Measurements from ENCODE around the gene OGFR. TPM values are rescaled to one million over a fixed set of nuclear protein-coding genes. Genes with fewer than 3 reads are reported as not detected.
A peak's percentile ranks its signal among the peaks of the same experiment; 100 is the strongest.

Gene OGFR
- total and polyA plus RNA-seq, 2 experiments from 2014 or later: 9.6 to 50.6 TPM

DNA sequence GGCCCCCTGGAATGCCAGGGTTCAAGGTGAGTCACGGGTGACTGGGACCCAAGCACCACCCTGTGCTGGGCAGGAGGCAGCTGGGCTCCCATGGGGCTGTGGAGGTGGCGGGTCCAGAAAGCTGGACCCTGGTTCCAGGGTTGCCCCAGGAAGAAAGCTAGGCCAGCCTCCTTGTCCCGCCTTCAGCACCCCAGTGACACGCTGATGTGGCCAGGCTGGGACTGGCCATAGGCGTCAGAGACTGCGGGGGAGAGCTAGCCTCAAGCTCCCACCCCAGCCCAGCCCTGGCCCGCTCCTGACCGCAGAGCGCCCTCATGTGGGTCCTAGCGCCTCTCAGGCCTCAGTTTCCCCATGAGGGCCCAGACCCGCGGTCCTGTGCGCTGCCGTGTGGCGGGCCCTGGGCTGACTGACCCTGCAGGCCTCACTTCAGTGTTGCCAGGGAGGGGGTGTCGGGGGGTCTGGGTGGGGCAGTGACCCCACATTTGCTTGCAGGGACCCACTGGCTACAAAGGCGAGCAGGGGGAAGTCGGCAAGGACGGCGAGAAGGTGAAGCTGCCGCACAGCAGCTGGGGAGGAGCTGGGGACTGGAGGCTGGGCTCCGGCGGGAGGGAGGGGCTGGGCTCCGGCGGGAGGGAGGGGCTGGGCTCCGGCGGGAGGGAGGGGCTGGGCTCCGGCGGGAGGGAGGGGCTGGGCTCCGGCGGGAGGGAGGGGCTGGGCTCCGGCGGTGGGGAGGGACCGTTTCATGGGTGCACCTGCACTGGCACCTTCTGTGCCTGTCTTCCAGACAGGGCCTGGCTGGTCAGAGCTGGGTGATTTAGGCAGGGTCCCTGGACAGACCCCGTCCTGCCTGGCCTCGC, 20.1 kb downstream of the OGFR start:
- Mint-ChIP-seq H3K27ac (no peak overlapping the region), H3K9me3 (no peaks in the 10 kb centered on the region), H3K4me1 (peaks cover 5% of the 10 kb centered on the region; the same call in 2 of the 3 replicates), H3K36me3 (ENCODE audit: low read depth) (no peaks in the 10 kb centered on the region), H3K4me3 (no peak overlapping the region), H3K27me3 (ENCODE audit: insufficient read depth, low read depth, poor library complexity) (peaks cover 8% of the 10 kb centered on the region)
- peaks cover 5% of the 10 kb centered on the region; the same call in 1 of the 2 replicates for H4K20me1 ChIP-seq (replicated peaks; ENCODE audit: insufficient read depth)
- H3K9me2 ChIP-seq (ENCODE audit: insufficient read depth): no peaks in the 10 kb centered on the region
- ATAC-seq (peak; percentile 52), DNase-seq (ENCODE audit: low spot score) (peak; percentile 76)
- TF ChIP-seq STAT1 (IDR thresholded peaks at IDR 0.05; ENCODE audit: unreplicated experiment) (no peak), EZH2phosphoT487 (IDR thresholded peaks at IDR 0.05; ENCODE audit: unreplicated experiment) (no peak)
- TF ChIP-seq, protein P1, sequence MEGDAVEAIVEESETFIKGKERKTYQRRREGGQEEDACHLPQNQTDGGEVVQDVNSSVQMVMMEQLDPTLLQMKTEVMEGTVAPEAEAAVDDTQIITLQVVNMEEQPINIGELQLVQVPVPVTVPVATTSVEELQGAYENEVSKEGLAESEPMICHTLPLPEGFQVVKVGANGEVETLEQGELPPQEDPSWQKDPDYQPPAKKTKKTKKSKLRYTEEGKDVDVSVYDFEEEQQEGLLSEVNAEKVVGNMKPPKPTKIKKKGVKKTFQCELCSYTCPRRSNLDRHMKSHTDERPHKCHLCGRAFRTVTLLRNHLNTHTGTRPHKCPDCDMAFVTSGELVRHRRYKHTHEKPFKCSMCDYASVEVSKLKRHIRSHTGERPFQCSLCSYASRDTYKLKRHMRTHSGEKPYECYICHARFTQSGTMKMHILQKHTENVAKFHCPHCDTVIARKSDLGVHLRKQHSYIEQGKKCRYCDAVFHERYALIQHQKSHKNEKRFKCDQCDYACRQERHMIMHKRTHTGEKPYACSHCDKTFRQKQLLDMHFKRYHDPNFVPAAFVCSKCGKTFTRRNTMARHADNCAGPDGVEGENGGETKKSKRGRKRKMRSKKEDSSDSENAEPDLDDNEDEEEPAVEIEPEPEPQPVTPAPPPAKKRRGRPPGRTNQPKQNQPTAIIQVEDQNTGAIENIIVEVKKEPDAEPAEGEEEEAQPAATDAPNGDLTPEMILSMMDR (conservative IDR thresholded peaks at IDR 0.05; ENCODE audit: low read depth in 2 of 2): peak; percentile 13 to 42; a peak in 3 of 4 replicates
- no peaks in the 10 kb centered on the region for H3K27me3 ChIP-seq (ENCODE audit: insufficient read depth)
- H3K4me1 ChIP-seq (ENCODE audit: insufficient read depth): peaks cover 2% of the 10 kb centered on the region; the same call in 1 of the 2 replicates
- H3K4me3 ChIP-seq: no peak overlapping the region
- peak overlapping the region; percentile 55; the same call in 1 of the 2 replicates for H3K4me2 ChIP-seq
- H3K79me2 ChIP-seq (replicated peaks; ENCODE audit: insufficient read depth): no peaks in the 10 kb centered on the region
- H3K36me3 ChIP-seq (ENCODE audit: insufficient read depth): no peaks in the 10 kb centered on the region
- no peak overlapping the region for H2AFZ ChIP-seq
- no peaks in the 10 kb centered on the region; the same call in 1 of the 2 replicates for H3F3A ChIP-seq (replicated peaks; ENCODE audit: low read depth)
- H3K27ac ChIP-seq (ENCODE audit: low read depth): no peak overlapping the region

DNA sequence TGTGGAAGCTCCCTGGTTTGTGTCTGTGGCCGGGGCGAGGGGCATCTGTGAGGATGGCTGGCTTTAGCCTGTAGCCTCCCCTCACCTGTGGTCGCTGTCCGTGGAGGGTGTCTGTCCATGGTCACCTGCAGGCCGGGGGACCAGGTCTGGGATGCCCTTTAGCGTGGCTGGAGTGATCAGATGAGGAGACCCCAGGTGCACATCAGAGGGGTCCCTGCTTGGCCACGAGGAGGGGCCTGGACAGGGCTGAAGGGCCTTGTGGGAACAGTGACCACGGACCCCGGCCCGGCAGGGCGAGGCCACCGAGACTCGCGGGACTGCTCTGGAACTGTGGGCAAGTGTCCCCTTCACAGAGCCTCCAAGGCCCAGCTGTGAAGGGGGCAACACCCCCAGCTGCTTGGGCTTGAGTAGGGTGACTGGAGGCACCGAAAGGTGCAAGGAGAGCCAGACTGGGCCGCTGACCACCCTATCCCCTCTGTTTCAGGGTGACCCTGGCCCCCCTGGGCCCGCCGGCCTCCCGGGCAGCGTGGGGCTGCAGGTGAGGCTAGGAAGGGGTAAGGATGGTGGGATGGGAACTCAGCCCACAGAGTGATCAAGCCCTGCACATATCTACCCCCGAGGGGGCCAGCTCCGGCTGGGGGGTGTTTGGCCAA, 20.8 kb downstream of the OGFR start:
- H3K4me1 Mint-ChIP-seq: peaks cover 5% of the 10 kb centered on the region; the same call in 2 of the 3 replicates
- H3K4me3 Mint-ChIP-seq: no peak overlapping the region
- no peak for ATAC-seq
- Histone ChIP-seq H3K4me2 (0 out of 2 replicates have a peak overlapping the region, but pooled peaks have one; percentile 51), H3K79me2 (replicated peaks; ENCODE audit: insufficient read depth) (no peaks in the 10 kb centered on the region), H4K20me1 (replicated peaks; ENCODE audit: insufficient read depth) (peaks cover 5% of the 10 kb centered on the region; the same call in 1 of the 2 replicates), H3K9me2 (ENCODE audit: insufficient read depth) (no peaks in the 10 kb centered on the region), H3K4me3 (no peak overlapping the region), H2AFZ (no peak overlapping the region), H3K27ac (ENCODE audit: low read depth) (no peak overlapping the region), H3K36me3 (ENCODE audit: insufficient read depth) (no peaks in the 10 kb centered on the region), H3F3A (replicated peaks; ENCODE audit: low read depth) (no peaks in the 10 kb centered on the region; the same call in 1 of the 2 replicates), H3K27me3 (ENCODE audit: insufficient read depth) (no peaks in the 10 kb centered on the region), H3K4me1 (ENCODE audit: insufficient read depth) (peaks cover 2% of the 10 kb centered on the region; the same call in 1 of the 2 replicates)
- no peaks in the 10 kb centered on the region for H3K36me3 Mint-ChIP-seq (ENCODE audit: low read depth)
- no peak for DNase-seq (ENCODE audit: low spot score)
- no peak overlapping the region for H3K27ac Mint-ChIP-seq
- H3K9me3 Mint-ChIP-seq: no peaks in the 10 kb centered on the region
- H3K27me3 Mint-ChIP-seq (ENCODE audit: insufficient read depth, low read depth, poor library complexity): peaks cover 8% of the 10 kb centered on the region
- TF ChIP-seq, protein P2, sequence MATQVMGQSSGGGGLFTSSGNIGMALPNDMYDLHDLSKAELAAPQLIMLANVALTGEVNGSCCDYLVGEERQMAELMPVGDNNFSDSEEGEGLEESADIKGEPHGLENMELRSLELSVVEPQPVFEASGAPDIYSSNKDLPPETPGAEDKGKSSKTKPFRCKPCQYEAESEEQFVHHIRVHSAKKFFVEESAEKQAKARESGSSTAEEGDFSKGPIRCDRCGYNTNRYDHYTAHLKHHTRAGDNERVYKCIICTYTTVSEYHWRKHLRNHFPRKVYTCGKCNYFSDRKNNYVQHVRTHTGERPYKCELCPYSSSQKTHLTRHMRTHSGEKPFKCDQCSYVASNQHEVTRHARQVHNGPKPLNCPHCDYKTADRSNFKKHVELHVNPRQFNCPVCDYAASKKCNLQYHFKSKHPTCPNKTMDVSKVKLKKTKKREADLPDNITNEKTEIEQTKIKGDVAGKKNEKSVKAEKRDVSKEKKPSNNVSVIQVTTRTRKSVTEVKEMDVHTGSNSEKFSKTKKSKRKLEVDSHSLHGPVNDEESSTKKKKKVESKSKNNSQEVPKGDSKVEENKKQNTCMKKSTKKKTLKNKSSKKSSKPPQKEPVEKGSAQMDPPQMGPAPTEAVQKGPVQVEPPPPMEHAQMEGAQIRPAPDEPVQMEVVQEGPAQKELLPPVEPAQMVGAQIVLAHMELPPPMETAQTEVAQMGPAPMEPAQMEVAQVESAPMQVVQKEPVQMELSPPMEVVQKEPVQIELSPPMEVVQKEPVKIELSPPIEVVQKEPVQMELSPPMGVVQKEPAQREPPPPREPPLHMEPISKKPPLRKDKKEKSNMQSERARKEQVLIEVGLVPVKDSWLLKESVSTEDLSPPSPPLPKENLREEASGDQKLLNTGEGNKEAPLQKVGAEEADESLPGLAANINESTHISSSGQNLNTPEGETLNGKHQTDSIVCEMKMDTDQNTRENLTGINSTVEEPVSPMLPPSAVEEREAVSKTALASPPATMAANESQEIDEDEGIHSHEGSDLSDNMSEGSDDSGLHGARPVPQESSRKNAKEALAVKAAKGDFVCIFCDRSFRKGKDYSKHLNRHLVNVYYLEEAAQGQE (IDR thresholded peaks at IDR 0.05; ENCODE audit: unreplicated experiment): no peak
- TF ChIP-seq, protein P3, sequence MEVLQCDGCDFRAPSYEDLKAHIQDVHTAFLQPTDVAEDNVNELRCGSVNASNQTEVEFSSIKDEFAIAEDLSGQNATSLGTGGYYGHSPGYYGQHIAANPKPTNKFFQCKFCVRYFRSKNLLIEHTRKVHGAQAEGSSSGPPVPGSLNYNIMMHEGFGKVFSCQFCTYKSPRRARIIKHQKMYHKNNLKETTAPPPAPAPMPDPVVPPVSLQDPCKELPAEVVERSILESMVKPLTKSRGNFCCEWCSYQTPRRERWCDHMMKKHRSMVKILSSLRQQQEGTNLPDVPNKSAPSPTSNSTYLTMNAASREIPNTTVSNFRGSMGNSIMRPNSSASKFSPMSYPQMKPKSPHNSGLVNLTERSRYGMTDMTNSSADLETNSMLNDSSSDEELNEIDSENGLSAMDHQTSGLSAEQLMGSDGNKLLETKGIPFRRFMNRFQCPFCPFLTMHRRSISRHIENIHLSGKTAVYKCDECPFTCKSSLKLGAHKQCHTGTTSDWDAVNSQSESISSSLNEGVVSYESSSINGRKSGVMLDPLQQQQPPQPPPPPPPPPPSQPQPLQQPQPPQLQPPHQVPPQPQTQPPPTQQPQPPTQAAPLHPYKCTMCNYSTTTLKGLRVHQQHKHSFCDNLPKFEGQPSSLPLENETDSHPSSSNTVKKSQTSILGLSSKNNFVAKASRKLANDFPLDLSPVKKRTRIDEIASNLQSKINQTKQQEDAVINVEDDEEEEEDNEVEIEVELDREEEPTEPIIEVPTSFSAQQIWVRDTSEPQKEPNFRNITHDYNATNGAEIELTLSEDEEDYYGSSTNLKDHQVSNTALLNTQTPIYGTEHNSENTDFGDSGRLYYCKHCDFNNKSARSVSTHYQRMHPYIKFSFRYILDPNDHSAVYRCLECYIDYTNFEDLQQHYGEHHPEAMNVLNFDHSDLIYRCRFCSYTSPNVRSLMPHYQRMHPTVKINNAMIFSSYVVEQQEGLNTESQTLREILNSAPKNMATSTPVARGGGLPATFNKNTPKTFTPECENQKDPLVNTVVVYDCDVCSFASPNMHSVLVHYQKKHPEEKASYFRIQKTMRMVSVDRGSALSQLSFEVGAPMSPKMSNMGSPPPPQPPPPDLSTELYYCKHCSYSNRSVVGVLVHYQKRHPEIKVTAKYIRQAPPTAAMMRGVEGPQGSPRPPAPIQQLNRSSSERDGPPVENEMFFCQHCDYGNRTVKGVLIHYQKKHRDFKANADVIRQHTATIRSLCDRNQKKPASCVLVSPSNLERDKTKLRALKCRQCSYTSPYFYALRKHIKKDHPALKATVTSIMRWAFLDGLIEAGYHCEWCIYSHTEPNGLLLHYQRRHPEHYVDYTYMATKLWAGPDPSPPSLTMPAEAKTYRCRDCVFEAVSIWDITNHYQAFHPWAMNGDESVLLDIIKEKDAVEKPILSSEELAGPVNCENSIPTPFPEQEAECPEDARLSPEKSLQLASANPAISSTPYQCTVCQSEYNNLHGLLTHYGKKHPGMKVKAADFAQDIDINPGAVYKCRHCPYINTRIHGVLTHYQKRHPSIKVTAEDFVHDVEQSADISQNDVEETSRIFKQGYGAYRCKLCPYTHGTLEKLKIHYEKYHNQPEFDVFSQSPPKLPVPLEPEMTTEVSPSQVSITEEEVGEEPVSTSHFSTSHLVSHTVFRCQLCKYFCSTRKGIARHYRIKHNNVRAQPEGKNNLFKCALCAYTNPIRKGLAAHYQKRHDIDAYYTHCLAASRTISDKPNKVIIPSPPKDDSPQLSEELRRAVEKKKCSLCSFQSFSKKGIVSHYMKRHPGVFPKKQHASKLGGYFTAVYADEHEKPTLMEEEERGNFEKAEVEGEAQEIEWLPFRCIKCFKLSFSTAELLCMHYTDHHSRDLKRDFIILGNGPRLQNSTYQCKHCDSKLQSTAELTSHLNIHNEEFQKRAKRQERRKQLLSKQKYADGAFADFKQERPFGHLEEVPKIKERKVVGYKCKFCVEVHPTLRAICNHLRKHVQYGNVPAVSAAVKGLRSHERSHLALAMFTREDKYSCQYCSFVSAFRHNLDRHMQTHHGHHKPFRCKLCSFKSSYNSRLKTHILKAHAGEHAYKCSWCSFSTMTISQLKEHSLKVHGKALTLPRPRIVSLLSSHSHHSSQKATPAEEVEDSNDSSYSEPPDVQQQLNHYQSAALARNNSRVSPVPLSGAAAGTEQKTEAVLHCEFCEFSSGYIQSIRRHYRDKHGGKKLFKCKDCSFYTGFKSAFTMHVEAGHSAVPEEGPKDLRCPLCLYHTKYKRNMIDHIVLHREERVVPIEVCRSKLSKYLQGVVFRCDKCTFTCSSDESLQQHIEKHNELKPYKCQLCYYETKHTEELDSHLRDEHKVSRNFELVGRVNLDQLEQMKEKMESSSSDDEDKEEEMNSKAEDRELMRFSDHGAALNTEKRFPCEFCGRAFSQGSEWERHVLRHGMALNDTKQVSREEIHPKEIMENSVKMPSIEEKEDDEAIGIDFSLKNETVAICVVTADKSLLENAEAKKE (CRISPR knock-in tag; IDR thresholded peaks at IDR 0.05): no peak
- TF ChIP-seq CREB1 (CRISPR knock-in tag; IDR thresholded peaks at IDR 0.05; ENCODE audit: low read depth) (no peak), ZNF114 (CRISPR knock-in tag; IDR thresholded peaks at IDR 0.05) (no peak)

Data from GM23338 (cell line).